PFSK-1 (cell line): ENCODE results near the gene CTNNA1.

ENCODE experiments used
- POLR2AphosphoS5 ChIP-seq: IDR thresholded peaks from 2 replicates; pipeline ENCODE4 v1.6.1; 2012; ENCODE audit warnings: low read depth, mild to moderate bottlenecking, control low read depth, low read length, moderate library complexity
- TAF1 ChIP-seq: IDR thresholded peaks from 2 replicates; pipeline ENCODE4 v1.6.1; 2012; ENCODE audit warnings: low read length, control low read depth, borderline replicate concordance; ENCODE audit not compliant: insufficient read depth

DNA sequence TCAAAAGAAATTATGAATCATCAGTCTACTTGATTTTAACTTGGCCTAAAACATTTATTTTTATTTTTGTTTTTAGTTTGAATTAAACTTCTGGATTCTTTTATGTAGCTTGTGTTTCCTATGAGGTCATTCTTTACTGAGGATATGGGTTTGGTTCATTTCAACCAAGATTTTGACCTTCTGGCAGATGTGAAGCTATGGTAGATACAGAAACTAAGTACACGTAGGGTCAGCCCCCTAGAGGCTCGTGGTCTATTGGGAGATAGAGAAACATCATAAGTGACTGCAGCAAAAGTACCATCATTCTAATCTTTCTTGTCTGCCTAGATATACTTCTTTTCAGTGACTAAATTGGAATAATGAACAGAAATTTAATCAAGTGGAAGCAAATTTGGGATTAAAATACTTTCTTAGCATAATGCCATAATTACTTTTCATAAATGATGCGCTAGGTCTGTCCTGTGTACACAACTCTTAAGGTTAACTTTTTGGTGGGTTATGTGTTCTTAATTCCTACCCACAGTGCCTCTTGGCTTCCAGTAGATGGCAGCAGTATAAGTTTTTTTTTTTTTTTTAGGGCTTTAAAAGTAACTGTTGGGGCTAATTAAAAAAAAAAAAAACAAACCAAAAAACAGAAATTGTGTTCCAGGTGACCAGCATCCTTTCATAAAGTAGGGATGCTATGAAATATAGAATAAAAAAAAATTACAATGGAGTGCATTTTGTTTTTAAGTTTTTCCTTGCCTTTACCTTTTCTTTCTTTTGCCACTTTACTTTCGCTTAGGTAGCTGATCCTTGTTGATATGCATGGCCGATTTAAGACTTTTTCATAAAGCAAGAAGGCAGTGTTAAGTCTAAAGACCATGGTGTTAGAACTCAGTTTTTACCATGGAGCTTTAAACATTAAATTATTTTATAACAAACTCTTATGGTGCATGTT is 72.0 kb downstream of the CTNNA1 start:
- no peak for TF ChIP-seq TAF1
- TF ChIP-seq POLR2AphosphoS5, result no peak
